IPS-NIHi11 (cell line): ENCODE data around the gene RGS7.
"Not testable (repeated sequence)": the region's sequence is repeated elsewhere in the genome, so short reads cannot be mapped to it uniquely, and the experiment has no call there.

Source experiments
- DNase-seq: peaks from one replicate; pipeline ENCODE4 v3.0.0; 2012; ENCODE audit warnings: mixed read lengths, low spot score

Gene RGS7

DNA sequence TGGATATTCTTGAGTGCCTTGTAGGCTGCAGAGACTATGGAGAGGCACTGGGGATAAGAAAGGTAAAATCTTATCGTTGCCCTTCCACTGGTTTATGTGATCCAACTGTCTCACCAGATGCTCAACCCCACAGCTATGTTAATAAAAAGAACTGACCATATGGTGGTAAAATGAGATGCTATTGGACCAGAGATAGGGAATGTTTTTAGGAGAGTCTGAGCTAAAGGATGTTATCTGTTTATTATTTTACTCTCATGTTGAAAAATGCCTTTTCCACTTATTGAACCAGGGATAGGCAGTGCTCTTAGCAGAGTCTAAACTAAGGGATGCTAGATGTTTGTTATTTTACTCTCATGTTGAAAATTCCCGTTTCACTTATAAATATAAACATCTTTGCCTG, 572.2 kb downstream of the RGS7 start:
- DNase-seq = no peak

DNA sequence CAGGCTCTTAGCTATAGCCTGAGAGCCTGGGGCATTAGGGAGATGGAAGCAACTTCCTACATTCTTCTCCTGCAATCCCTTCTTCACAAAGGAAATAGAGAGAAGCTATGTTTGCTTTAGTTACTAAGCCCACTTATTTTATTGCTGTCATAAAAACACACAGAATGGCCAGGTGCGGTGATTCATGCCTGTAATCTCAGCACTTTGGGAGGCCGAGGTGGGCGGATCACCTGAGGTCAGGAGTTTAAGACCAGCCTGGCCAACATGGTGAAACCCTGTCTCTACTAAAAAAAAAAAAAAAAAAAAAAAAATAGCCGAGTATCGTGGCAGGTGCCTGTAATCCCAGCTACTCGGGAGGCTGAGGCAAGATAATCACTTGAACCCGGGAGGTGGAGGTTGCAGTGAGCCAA, 573.3 kb downstream of the RGS7 start:
- DNase-seq = not testable (repeated sequence)

DNA sequence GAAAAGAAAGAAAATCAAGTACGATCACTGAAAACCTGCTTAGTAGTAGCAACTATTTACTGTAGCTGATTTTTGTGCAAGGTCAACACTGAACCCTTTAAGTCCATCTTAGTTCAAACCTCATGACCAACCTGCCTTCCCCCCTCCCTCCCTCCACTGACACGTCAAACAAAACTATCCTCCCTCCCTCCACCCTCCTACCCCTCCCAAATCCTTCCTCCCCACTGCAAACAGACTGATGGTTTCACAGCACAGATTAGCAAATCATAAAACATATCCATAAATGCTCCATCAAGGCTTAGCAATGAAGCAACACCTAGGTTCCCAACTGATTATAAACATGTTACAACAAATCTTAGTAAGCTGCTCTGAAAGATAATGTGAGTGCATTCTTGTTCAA, 580.8 kb downstream of the RGS7 start:
- no peak for DNase-seq

DNA sequence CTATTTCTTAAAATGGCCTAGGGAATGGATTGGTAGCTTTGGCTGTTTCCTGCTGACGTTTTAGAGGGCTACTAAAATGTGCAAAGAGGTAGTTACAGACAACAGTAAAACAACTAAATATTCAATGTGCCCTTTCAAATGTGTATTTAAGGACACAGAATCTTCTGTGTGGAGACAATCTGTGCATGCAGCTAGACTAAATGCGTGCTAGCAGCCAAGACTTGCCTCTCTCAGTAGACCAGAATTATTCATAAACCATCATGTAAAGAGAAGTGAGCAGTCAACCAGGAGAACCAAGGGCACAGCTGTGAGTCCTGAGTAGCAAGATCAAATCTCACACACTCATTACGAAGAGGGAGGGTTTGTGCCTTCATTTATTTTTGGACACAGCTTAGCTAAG, 584.9 kb downstream of the RGS7 start:
- DNase-seq = no peak

DNA sequence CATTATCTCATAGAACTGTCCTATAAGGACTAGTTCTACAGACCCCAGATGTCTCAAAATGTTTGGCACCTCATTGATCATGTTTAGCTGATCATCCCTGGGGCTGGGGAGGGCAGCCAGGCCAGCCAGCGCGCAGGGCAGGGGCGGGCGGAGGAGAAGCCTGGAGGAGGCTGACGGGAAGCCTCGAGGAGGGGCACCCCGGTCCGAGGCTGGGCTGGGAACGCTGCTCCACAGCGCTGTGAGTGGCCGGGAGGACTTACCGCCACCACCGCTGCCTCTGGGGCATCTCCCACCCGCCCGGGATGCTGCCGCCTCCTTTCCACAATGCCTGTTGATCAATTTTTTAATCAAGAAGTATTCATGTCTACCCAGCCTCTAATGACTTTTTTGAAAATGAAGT, 585.6 kb downstream of the RGS7 start:
- DNase-seq = no peak

DNA sequence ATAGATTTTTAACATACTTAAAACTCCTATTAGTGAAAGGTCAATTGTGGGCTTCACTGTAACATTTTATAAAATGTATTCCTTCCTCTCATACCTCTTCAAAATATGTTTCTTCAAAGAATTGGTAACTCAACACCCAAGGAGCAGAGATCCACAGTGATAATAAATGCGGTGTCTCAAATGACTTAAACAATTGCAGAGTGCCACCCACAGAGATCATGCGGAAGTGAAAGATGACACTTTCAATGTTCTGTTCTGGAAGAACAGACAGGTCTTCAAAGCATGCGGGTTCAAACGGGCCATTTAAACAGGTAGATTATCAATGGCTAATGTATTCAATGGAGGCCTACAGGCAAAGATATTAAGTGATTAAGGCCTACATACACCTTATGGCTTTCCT, 588.0 kb downstream of the RGS7 start:
- DNase-seq = no peak

DNA sequence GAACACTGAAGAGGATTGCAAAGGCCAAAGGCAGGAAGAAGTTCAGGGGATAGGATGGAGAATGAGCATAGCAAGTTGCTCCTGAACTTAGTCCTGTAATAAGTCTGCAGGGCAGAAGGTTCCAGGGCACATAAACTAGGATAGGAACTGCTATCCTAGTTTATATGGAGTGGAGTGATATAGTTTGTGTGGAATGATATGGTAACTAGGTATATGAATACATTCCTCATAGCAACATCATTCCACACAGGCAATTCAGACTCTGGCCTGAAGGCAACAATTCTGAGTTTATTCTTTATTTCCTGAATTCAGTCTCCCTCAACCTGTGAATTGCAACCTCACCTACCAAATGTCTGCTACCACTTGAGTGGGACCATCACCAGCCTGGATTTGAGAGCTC, 590.2 kb downstream of the RGS7 start:
- no peak for DNase-seq

DNA sequence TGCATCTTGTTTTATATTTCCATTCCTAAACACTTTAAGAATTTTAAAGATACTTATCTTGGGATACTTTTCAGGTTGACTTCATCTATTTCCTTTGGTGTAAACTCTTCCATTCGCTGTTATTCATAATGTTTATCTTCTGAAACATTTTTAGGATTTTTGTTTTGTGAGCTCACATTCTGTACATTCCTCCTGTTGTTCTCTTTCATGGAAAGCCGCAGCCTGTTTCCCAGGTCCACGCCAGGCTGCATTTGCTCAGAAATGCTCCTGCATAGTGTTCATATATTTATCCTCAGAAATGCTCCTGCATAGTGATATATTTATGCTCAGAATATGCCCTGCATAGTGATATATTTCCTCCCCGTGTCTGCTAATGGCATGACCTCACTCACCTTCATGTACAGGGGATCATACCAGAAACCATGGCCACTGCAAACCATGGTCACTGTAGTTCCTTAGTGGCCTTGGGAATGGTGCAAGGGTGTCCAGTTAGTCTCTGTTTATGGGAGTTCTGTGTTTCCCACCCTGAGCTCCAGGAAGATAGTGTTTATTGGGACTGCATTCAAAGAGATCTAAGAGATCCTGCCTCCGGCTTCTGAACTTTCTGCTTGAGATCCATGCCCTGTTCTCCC, 591.2 kb downstream of the RGS7 start:
- DNase-seq = no peak

DNA sequence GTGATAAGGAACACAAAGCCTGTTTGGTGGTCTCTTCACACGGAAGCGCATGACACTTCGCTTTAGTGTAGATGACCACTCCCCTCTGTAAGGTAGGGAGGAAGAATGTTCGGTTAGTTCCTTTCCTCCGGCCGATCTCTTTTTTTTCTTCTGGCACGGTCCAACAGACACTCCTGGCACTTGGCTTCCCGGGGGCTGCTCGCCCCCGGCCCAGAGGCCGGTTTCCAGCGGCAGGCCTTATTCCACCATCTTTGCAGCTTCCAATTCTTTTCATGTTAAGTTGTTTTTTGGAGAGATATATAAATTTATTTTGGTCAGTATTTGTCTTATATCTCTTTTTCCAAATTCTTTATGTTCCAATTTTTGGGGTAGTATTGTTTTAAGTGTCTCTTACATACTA, 593.2 kb downstream of the RGS7 start:
- DNase-seq = no peak

DNA sequence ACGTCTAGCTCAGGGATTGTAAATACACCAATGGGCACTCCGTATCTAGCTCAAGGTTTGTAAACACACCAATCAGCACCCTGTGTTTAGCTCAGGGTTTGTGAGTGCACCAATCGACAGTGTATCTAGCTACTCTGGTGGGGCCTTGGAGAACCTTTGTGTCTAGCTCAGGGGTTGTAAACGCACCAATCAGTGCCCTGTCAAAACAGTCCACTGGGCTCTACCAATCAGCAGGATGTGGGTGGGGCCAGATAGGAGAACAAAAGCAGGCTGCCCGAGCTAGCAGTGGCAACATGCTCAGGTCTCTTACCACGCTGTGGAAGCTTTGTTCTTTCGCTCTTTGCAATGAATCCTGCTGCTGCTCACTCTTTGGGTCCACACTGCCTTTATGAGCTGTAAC, 593.9 kb downstream of the RGS7 start:
- not testable (repeated sequence) for DNase-seq

DNA sequence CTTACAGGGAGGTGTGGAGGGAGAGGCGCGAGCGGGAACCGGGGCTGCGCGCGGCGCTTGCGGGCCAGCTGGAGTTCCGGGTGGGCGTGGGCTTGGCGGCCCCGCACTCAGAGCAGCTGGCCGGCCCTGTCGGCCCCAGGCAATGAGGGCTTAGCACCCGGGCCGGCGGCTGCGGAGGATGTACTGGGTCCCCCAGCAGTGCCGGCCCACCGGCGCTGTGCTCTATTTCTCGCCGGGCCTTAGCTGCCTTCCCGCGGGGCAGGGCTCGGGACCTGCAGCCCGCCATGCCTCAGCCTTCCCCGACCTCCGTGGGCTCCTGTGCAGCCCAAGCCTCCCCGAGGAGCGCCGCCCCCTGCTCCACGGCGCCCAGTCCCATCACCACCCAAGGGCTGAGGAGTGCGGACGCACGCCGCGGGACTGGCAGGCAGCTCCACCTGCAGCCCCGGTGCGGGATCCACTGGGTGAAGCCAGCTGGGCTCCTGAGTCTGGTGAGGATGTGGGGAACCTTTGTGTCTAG, 594.5 kb downstream of the RGS7 start:
- DNase-seq = not testable (repeated sequence)

DNA sequence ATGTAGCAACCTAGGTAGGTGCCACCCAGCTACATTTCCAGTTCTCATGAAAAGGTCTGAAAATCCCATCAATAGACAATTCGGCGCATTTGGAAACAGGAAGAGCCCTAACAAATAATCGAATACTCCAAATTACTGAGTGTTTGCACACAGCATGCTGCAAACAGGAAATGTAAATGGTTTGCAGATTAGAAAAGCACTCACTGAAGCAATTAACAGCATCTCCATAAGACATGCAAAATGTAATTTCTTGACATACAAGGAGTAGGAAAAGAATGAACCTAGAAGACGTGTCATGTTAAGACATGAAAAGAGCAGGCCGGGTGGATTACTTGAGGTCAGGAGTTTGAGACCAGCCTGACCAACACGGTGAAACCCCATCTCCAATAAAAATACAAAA, 598.2 kb downstream of the RGS7 start:
- DNase-seq = not testable (repeated sequence)

DNA sequence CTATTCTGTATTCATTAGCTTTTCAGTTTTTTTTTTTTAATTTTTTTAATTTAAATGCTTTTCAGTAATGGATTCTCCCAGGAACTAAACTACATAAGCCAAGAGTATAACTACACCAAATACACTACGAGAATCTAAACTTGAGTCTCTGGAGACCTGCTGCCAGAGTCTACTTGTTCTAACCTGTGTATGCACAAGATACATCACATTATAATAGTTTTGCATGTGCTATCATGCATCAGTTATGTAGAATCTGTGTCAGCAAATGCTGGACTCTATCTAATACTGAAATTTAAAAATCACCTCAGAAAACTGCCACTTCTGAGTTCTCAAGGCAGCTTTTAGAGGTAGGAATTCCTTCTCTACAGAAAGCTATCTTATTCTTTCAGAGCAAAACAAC, 598.7 kb downstream of the RGS7 start:
- DNase-seq = no peak

DNA sequence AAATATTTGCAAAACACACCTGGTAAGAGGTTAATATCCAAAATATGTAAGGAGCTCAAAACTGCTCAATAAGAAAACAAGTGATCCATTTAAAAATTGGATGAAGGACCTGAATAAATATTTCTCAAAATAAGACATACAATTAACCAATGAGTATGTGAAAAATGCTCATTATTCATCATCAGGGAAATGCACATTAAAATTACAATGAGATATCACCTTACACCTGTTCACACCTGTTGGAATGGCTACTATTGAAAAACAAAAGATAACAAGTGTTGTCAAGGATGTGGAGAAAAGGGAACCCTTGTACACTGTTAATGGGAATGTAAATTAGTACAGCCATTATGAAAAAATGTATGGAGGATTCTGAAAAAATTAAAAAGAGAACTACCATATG, 609.1 kb downstream of the RGS7 start:
- no peak for DNase-seq

DNA sequence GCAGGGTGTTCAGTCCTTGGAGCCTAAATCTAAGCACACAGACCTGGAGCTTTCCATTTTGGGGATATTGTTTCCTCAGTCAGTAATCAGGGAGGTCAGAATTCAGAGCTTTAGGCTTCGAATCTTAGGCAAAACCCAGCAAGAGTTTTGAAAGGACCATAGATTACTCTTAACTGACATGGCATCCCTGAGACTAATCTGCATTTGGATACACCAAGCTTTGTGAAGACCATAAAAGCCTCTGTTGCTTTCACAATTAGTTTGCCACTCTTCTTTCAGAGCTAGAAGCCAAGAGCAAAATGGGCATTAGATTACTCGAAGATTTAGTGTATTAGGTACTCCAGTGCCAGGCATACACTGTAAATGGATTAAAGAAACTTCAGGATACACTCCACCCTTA, 613.3 kb downstream of the RGS7 start:
- DNase-seq = no peak

DNA sequence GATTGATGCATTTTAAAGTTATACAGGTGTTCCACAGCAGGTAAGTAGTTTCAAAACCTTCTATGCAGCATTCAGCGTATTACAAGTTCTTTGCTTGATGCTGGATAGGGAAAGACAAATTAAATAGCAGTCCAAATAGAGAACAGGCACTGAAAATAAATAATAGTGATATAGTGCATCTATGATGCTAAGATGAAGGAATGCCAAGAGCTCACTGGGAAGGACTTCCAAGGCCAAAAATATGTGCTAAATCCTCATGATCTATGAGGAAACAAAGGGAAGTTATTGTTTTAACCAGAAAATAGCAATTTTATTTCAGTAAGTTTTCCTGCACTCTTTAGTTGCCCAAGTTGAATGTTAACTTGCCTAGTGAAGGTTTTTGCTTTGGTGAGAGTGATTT, 617.3 kb downstream of the RGS7 start:
- no peak for DNase-seq

DNA sequence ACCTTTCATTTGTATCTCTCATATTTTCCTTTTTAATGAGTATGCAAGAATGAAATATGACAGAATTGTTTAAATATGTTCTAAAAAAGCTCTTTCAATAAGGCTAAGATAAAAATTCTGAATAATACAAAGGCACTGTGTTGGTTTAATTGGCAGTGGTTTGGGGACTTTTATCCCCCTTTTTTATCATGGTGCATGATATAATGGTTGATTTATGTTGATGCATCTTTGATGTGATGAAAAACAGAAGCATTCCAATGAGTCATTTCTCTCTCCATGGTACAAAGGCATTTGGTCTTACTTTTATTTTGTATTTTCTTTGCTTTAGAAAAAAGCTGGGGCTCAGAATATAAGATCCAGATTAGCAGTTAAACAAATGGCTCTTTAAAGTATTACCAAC, 617.9 kb downstream of the RGS7 start:
- DNase-seq = no peak

DNA sequence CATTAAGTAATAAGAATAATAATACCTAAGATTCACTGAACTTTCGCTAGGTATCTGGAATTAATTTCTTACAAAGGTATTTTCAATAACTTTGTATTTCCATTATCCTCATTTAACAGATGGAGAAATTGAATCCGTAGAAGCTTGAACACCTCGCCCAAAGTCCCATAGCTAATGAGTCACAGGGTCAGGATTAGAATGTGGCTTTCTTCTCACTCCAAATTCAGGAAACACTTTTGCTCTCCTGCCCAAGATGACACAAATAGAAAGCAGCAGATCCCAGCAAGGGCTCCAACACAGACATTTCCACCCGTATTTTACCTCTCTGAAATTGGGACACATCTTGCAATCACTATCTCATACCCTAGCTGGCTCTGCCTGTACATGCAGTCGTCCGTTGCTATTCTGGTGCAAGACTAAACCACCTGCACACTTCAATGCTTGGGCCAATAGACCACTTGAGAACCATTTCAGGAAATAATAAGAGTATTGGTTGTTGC, 619.2 kb downstream of the RGS7 start:
- DNase-seq = no peak

DNA sequence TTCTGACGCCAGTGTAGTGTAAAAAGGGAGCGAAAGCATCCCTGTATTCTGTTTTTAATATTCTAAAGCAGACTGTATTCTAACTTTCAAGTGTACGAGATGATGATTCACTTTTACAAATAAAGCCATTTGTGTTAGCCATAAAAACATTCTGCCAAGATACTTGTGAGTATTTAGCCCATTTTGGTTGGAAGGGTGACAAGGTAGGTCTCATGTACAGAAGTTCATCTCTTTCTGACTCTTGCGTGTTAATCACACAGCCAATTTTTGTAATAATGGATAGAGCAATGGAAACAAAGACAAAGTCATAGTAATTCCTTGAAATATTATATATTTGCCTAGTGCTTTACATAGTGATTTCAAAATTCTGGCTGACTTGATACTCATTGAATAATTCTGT, 619.7 kb downstream of the RGS7 start:
- DNase-seq = no peak

DNA sequence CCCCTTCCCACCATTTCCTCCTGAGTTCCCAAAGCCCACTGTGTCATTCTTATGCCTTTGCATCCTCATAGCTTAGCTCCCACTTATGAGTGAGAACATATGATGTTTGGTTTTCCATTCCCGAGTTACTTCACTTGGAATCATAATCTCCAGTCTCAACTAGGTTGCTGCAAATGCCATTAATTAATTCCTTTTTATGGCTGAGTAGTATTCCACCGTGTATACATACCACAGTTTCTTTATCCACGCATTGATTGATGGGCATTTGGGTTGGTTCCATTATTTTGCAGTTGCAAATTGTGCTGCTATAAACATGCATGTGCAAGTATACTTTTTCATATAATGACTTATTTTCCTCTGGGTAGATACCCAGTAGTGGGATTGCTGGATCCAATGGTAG, 622.3 kb downstream of the RGS7 start:
- DNase-seq = not testable (repeated sequence)

DNA sequence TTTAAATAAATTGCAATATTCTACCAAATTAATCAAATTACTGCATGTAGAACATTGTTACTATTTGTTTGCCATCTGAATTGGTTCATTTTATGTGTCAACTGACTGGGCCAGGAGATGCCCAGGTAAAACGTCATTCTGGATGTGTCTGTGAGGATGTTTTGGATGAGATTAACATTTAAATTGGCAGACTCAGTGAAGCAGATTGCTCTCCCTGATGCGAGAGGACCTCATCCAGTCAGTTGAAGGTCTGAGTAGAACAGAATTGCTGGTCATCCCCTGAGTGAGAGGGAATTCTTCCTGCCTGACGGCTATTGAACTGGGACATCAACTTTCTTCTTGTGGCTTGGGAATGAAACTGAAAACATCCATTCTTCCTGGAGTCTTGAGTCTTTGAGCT, 623.0 kb downstream of the RGS7 start:
- no peak for DNase-seq

DNA sequence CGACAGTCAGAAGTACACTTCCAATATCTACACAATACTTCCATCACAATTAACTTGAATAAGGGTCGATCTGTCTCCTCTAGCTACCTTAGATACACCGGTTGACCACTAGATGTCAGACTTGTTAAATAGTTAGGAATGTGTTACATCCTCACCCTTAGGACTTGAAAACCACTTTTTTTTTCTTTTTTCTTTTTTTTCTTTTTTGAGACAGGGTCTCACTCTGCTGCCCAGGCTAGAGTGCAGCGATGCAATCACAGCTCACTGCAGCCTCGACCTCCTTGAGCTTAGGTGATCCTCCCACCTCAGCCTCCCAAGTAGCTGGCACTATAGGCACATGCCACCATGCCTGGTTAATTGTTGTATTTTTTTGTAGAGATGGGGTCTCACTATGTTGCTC, 624.6 kb downstream of the RGS7 start:
- peak; percentile 70 for DNase-seq
